ENCODE measurements around the gene FMO4. TPM values are rescaled to one million over a fixed set of nuclear protein-coding genes. Genes with fewer than 3 reads are reported as not detected.
"Not testable (repeated sequence)": the region's sequence is repeated elsewhere in the genome, so short reads cannot be mapped to it uniquely, and the experiment has no call there.

The FMO4 gene
- polyA plus RNA-seq, 1 donor from 2014 or later: 1.5 TPM

DNA sequence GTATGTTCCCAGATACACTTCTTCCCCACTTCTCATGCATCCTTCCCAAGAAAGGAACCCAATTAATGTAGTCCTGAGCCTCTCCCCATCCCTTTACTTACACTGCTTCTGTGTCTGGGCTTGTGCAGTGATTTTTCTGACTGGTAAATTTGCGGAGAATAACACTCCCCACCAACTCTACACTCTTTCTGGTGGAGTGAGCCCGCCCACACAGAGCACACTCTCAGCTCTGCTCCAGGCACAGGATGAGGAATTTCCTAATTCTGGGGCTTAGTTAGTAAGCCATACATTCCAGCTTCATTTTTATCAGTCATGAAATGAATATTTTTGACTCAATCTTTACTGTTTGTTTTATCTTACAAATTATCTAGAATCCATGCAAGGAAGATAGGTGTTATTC, 38.6 kb downstream of the FMO4 start:
- Mint-ChIP-seq H3K36me3 (no peaks in the 10 kb centered on the region), H3K9me3 (peaks cover 2 to 6% (median 5%) of the 10 kb centered on the region in 3 donors), H3K27ac (no peak overlapping the region), H3K4me1 (no peaks in the 10 kb centered on the region), H3K4me3 (no peak overlapping the region), H3K27me3 (peaks cover 8% of the 10 kb centered on the region)

DNA sequence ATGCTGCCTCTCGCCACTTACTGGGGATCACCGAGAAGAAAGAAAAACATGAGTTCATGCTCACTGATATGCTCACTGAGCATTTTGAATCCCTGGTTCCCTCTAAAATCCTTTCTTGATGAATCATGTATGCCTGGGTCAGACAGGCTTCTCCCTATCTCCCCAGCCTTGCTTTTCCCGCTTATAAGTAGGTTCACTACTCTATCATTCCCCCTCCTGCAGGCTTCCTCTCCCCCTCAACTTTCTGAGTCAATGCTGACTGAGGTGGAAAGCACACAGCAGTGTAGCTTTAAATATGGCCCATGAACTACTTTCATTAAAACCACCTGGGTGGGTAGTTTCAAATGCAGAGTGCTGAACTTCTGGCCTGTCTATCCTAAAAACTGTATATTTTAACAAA, 41.7 kb downstream of the FMO4 start:
- Mint-ChIP-seq H3K36me3 (peaks cover 2% of the 10 kb centered on the region), H3K4me3 (no peak overlapping the region), H3K27ac (no peak overlapping the region), H3K4me1 (no peaks in the 10 kb centered on the region), H3K27me3 (peaks cover 10% of the 10 kb centered on the region), H3K9me3 (peaks cover 0 to 2% (median 0%) of the 10 kb centered on the region in 3 donors)

DNA sequence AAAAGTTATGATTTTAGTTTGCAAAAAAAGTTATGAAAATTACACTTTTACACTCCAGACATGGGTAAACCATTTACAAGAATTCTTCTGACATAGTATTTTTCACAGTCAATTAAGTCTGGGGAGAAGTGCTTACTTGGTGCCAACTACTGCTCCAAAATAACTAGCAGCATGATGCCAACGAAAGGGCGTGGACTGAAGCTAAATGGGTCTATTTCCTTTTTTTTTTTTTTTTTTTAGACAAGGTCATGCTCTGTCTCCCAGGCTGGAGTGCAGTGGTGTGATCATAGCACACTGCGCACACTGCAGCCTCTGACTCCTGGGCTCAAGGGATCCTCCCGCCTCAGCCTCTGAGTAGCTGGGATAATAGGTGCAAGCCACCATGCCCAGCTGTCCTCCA, 43.2 kb downstream of the FMO4 start:
- no peak overlapping the region for H3K4me3 Mint-ChIP-seq
- H3K4me1 Mint-ChIP-seq: no peaks in the 10 kb centered on the region
- no peak overlapping the region for H3K27ac Mint-ChIP-seq
- peaks cover 2% of the 10 kb centered on the region for H3K36me3 Mint-ChIP-seq
- H3K9me3 Mint-ChIP-seq: peaks cover 0 to 6% (median 0%) of the 10 kb centered on the region in 3 donors
- H3K27me3 Mint-ChIP-seq: peaks cover 7% of the 10 kb centered on the region

DNA sequence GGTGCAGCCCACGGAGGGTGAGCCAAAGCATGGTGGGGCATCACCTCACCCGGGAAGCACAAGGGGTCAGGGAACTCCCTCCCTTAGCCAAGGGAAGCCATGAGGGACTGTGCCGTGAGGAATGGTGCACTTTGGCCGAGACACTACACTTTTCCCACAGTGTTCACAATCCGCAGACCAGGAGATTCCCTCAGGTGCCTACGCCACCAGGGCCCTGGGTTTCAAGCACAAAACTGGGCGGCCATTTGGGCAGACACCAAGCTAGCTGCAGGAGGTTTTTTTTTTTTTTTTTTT, 45.3 kb downstream of the FMO4 start:
- not testable (repeated sequence) for H3K4me1 Mint-ChIP-seq, H3K27me3 Mint-ChIP-seq, H3K27ac Mint-ChIP-seq, H3K4me3 Mint-ChIP-seq, H3K36me3 Mint-ChIP-seq
- H3K9me3 Mint-ChIP-seq: peaks cover 0 to 16% (median 3%) of the 10 kb centered on the region in 3 donors

DNA sequence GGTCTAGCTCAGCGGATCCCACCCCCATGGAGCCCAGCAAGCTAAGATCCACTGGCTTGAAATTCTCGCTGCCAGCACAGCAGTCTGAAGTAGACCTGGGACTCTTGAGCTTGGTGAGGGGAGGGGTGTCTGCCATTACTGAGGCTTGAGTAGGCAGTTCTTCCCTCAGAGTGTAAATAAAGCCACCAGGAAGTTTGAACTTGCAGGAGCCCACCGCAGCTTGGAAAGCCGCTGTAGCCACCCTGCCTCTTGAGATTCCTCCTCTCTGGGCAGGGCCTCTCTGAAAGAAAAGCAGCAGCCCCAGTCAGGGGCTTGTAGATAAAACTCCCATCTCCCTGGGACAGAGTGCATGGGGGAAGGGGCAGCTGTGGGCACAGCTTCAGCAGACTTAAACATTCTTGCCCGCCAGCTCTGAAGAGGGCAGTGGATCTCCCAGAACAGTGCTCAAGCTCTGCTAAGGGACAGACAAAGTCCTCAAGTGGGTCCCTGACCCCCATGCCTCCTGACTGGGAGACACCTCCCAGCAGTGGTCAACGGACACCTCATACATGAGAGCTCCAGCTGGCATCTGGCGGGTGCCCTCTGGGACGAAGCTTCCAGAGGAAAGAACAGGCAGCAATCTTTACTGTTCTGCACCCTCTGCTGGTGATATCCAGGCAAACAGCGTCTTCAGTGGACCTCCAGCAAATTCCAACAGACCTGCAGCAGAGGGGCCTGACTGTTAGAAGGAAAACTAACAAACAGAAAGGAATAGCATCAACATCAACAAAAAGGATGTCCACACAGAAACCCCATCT, 45.9 kb downstream of the FMO4 start:
- not testable (repeated sequence) for H3K4me3 Mint-ChIP-seq, H3K27ac Mint-ChIP-seq, H3K27me3 Mint-ChIP-seq, H3K36me3 Mint-ChIP-seq, H3K4me1 Mint-ChIP-seq
- H3K9me3 Mint-ChIP-seq: peaks cover 0 to 16% (median 3%) of the 10 kb centered on the region in 3 donors

DNA sequence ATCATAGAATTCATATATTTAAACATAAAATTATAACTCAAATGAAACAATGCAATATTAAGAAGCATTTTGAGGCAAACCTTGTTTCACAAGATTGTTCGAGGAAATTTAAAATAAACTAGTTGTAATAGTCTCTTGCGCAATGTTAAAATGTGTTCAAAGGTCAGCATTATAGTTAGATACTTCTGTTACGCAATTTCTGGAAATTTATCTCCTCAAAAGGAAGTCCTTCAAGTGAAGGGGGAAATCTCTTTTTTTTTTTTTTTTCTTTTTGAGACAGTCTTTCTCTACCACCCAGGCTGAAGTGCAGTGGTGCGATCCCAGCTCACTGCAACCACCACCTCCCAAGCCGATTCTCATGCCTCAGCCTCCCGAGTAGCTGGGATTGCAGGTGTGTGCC, 52.1 kb downstream of the FMO4 start:
- H3K9me3 Mint-ChIP-seq: peaks cover 0 to 19% (median 3%) of the 10 kb centered on the region in 3 donors
- H3K4me3 Mint-ChIP-seq: no peak overlapping the region
- peaks cover 2% of the 10 kb centered on the region for H3K27me3 Mint-ChIP-seq
- no peaks in the 10 kb centered on the region for H3K36me3 Mint-ChIP-seq
- H3K27ac Mint-ChIP-seq: no peak overlapping the region
- H3K4me1 Mint-ChIP-seq: no peaks in the 10 kb centered on the region

DNA sequence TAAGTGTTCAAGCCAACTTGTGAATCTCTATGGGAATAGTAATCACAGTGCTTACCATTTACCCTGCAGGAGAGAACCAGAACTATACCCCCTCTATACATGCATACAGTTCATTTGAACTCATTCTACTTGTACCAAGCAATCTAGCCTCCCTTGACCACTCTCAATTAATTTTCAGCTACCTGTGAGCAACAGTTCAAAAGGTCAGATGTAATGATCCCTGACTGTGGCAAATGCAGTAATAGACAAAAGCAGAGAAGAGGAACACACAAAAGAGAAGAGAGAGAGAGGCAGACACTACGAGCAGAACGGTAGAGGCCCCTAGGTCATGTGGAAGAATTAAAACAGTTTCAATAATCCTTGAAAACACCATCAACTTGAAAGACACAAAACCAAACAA, 52.8 kb downstream of the FMO4 start:
- Mint-ChIP-seq H3K9me3 (peaks cover 0 to 19% (median 3%) of the 10 kb centered on the region in 3 donors), H3K36me3 (no peaks in the 10 kb centered on the region), H3K4me3 (no peak overlapping the region), H3K27me3 (peaks cover 2% of the 10 kb centered on the region), H3K4me1 (no peaks in the 10 kb centered on the region), H3K27ac (no peak overlapping the region)

DNA sequence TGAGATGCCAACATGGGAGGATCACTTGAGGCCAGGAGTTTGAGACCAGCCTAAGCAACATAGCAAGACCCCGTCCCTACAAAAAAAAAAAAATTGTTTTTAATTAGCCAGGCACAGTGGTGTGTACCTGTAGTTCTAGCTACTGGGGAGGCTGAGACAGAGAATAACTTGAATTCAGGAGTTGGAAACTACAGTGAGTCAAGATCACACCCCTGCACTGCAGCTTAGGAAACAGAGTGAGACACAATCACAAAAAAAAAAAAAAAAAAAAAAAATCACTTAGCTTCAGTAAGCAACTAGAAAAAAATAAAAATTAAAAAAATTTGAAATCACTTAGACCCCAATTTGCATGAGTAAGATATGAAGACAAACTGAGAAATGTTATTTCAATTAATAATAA, 53.5 kb downstream of the FMO4 start:
- Mint-ChIP-seq H3K4me1 (no peaks in the 10 kb centered on the region), H3K4me3 (no peak overlapping the region), H3K9me3 (peaks cover 0 to 14% (median 3%) of the 10 kb centered on the region in 3 donors), H3K27ac (no peak overlapping the region), H3K36me3 (no peaks in the 10 kb centered on the region), H3K27me3 (peaks cover 2% of the 10 kb centered on the region)

DNA sequence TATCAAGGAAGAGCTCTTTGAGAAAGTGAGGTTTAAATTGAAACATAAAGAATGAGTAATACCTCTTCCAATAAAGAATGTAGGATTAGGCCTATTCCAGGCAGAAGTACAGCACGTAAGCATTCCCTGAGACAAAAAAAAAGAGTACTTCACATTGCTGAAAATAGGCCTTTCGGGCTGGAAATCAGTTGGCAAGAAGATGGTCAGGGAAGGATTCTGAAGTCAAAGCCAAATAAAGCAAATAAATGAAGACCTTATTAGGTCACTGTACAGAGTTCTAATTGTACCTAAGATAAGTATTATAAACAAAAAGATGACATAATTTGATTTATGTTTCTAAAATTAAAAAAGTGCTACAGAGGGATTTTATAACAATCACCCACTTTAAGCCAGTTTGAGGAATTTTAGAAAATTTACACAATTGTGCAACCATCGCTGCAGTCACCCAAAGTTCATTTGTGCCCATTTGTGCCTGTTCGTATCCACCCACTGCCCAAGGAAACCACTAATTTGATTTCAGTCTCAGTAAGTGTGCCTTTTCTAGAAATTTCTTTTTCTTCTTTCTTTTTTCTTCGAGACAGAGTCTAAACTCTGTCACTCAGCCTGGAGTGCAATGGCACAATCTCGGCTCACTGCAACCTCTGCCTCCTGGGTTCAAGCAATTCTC, 58.6 kb downstream of the FMO4 start:
- no peak overlapping the region for H3K4me3 Mint-ChIP-seq
- peaks cover 2% of the 10 kb centered on the region for H3K36me3 Mint-ChIP-seq
- no peaks in the 10 kb centered on the region for H3K4me1 Mint-ChIP-seq
- no peaks in the 10 kb centered on the region for H3K27me3 Mint-ChIP-seq
- H3K27ac Mint-ChIP-seq: no peak overlapping the region
- peaks cover 0 to 6% (median 0%) of the 10 kb centered on the region in 3 donors for H3K9me3 Mint-ChIP-seq

DNA sequence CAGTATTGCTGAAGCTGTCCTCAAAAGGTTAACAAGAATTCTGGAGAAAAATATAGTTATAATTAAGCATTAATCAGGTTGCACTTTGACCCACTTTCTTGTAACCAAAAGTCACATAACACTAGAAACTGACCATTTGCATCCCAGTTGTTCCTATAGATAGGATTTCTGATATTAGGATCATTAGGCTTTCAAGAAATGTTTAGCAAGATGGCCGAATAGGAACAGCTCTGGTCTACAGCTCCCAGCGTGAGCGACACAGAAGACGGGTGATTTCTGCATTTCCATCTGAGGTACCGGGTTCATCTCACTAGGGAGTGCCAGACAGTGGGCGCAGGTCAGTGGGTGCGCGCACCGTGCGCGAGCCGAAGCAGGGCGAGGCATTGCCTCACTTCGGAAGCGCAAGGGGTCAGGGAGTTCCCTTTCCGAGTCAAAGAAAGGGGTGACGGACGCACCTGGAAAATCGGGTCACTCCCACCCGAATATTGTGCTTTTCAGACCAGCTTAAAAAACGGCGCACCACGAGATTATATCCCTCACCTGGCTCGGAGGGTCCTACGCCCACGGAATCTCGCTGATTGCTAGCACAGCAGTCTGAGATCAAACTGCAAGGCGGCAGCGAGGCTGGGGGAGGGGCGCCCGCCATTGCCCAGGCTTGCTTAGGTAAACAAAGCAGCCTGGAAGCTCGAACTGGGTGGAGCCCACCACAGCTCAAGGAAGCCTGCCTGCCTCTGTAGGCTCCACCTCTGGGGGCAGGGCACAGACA, 59.6 kb downstream of the FMO4 start:
- H3K4me1 Mint-ChIP-seq, H3K4me3 Mint-ChIP-seq, H3K27me3 Mint-ChIP-seq, H3K9me3 Mint-ChIP-seq, H3K36me3 Mint-ChIP-seq, H3K27ac Mint-ChIP-seq: not testable (repeated sequence)

DNA sequence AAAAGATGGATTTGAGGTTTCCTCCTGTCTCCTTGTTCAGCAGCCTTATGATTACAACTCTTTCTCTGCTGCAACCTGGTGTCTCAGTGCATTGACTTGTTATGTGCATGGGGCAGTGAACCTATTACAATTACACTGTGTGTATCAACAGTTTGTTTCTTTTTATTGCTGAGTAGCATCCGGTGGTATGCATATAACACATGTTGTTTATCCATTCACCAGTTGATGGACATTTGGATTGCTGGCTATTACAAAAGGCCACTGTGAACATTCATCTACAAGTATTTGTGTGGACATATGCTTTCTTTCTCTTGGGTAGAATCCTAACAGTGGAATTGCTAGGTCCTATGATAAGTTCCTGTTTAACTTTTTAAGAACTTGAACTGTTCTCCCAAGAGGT, 65.9 kb downstream of the FMO4 start:
- Mint-ChIP-seq H3K9me3 (peaks cover 2 to 8% (median 3%) of the 10 kb centered on the region in 3 donors), H3K27ac (no peak overlapping the region)

DNA sequence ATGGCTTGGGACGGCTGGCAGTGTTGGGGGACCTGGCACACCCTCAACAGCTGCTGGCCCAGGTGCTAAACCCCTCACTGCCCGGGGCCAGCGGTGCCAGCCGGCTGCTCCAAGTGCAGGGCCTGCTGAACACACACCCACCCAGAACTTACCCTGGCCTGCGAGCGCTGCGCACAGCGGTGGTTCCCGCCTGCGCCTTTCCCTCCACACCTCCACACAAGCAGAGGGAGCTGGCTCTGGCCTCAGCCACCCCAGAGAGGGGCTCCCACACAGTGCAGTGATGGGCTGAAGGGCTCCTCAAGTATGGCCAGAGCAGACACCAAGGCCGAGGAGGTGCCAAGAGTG, 67.9 kb downstream of the FMO4 start:
- H3K27me3 Mint-ChIP-seq: no peaks in the 10 kb centered on the region
- no peaks in the 10 kb centered on the region for H3K36me3 Mint-ChIP-seq
- H3K9me3 Mint-ChIP-seq: peaks cover 2 to 6% (median 3%) of the 10 kb centered on the region in 3 donors
- no peak overlapping the region for H3K27ac Mint-ChIP-seq
- H3K4me1 Mint-ChIP-seq: no peaks in the 10 kb centered on the region
- H3K4me3 Mint-ChIP-seq: no peak overlapping the region

More for the DNA sequence above, 65.9 kb downstream of the FMO4 start:
- no peak overlapping the region for H3K4me3 Mint-ChIP-seq
- no peaks in the 10 kb centered on the region for H3K27me3 Mint-ChIP-seq
- no peaks in the 10 kb centered on the region for H3K4me1 Mint-ChIP-seq
- peaks cover 2% of the 10 kb centered on the region for H3K36me3 Mint-ChIP-seq

DNA sequence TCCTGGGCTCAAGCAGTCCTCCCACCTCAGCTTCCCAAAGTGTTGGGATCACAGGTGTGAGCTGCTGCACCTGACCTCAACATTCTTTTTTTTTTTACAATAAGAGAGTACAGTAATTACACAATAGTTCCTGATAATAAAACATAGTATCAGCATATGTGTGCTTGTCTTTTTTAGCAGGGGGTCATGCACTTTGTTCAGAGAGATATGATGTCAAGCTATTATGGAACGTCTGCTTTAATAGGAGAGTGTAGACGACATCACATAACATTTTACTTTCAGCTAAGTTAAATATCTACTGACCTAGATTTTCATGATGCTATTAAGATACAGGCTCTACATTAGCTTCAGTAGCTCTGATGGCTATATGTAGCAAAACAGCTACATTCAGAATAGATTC, 70.5 kb downstream of the FMO4 start:
- Mint-ChIP-seq H3K4me3 (no peak overlapping the region), H3K4me1 (no peaks in the 10 kb centered on the region), H3K9me3 (peaks cover 2 to 6% (median 3%) of the 10 kb centered on the region in 3 donors), H3K27me3 (no peaks in the 10 kb centered on the region), H3K36me3 (no peaks in the 10 kb centered on the region), H3K27ac (no peak overlapping the region)

DNA sequence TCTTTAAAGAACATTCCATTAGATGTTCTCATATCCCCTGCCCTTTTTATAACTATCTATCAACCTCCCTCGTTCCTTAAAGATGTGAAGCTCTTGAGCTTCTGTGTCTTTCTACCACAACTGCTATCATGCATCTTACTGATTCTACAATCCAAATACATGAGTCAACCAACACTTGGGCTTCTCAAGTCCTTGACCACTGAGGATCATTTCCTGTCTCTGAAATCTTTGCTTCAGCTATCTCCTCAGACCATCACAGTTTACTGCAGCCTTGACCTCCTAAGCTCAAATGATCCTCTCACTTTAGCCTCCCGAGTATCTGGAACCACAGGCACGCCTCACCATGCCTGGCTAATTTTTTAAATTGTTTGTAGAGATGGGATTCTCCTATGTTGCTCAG, 75.2 kb downstream of the FMO4 start:
- no peaks in the 10 kb centered on the region for H3K36me3 Mint-ChIP-seq

DNA sequence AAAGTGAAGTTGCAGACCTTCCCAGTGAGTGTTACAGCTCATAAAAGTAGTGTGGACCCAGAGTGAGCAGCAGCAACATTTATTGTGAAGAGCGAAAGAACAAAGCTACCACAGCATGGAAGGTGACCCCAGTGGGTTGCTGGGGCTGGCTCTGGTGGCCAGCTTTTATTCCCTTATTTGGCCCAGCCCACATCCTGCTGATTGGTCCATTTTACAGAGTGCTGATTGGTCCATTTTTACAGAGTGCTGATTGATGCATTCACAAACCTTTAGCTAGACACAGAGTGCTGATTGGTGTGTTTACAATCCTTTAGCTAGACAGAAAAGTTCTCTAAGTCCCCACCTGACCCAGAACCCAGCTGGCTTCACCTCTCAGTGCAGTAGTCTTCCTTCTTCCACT, 76.8 kb downstream of the FMO4 start:
- H3K9me3 Mint-ChIP-seq, H3K36me3 Mint-ChIP-seq, H3K4me3 Mint-ChIP-seq, H3K4me1 Mint-ChIP-seq, H3K27ac Mint-ChIP-seq, H3K27me3 Mint-ChIP-seq: not testable (repeated sequence)

More for the DNA sequence above, 75.2 kb downstream of the FMO4 start:
- Mint-ChIP-seq H3K9me3 (no peaks in the 10 kb centered on the region), H3K4me1 (no peaks in the 10 kb centered on the region), H3K4me3 (no peak overlapping the region), H3K27me3 (peaks cover 5% of the 10 kb centered on the region), H3K27ac (no peak overlapping the region)

Data from IgD-negative memory B cell (primary cell).